ENCODE data around the gene RBM4. TPM values are rescaled to one million over a fixed set of nuclear protein-coding genes. Genes with fewer than 3 reads are reported as not detected.
"Not testable (repeated sequence)": the region's sequence is repeated elsewhere in the genome, so short reads cannot be mapped to it uniquely, and the experiment has no call there.

Gene RBM4, protein sequence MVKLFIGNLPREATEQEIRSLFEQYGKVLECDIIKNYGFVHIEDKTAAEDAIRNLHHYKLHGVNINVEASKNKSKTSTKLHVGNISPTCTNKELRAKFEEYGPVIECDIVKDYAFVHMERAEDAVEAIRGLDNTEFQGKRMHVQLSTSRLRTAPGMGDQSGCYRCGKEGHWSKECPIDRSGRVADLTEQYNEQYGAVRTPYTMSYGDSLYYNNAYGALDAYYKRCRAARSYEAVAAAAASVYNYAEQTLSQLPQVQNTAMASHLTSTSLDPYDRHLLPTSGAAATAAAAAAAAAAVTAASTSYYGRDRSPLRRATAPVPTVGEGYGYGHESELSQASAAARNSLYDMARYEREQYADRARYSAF
- total RNA-seq, result 109 and 133 TPM in 2 replicates

DNA sequence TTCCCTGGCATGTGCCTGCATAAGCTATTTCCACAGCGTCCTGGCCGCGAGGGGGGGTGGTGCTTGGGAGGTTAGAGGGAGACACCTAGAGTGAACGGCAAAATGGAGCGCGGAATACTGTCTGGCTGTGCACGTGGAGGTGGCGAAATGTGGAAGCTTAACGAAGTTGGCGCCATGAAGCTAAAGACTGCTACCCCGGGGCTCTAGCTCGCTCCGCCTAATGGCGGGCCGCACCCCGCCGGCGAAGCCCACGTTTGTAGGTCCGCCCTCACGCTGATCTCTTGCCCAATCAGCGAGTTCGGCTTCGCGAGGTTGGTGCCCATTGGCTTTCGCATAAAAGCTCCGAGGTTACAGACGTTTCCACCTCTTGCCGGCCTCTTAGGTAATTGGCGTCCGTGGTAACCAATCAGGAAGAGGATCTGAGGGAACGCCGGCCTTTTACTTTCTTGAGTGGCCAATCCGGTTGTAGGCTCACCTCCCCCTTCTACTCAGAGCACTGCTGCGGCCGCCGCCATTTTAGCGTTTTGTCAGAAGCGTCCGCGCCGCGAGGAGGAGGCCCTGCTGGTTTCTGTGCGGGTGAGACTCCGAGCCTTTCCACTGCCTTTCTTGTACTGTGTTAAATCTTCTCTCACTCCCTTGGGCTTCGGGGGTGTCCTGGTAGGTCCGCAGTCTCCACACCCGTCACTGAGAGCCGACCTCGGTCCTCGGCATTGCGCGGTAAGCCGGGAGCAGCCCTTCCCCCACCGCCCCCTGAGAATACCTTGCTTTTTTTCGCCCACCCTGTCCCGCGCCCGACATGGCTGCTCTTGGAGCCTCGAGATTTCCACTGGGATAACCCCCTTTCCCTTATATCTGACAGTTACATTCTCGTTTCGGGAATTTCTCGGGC, at the start of gene RBM4:
Gene RBM4 (plus strand): TSS at position 527 of the 889 bp plus-strand sequence. CDS start 1,009 bp downstream, outside the sequence.
- Mint-ChIP-seq H3K27me3 (no peaks in the 10 kb centered on the region), H3K4me1 (peaks cover 53% of the 10 kb centered on the region), H3K27ac (peak within 1 kb of the TSS; percentile 98), H3K9me3 (no peaks in the 10 kb centered on the region), H3K36me3 (ENCODE audit: low read depth) (peaks cover 70% of the 10 kb centered on the region), H3K4me3 (peak within 1 kb of the TSS; percentile 91)
- intact Hi-C loops (cut with micrococcal nuclease), result loop anchor here (1.0 kb wide), 3 partner anchors 22 to 45 kb away; partner anchors contain the start of genes CCDC87, CCS, RBM14 and RBM4B
- DNase-seq, result peak; percentile 99

DNA sequence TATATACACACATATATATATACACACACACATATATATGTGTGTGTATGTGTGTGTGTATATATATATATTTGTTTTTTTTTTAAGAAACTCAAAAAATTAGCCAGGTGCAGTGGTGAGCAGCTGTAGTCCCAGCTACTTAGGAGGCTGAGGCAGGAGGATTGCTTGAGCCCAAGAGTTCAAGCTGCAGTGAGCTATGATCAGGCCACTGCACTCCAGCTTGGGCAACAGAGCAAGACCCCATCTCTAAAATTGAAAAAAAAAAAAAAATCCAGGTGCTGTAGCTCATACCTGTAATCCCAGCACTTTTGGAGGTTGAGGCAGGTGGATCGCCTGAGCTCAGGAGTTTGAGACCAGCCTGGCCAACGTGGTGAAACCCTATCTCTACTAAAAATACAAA, 49.2 kb upstream of the RBM4 start:
- H3K9me3 Mint-ChIP-seq; DNase-seq; H3K4me3 Mint-ChIP-seq; H3K27me3 Mint-ChIP-seq; H3K36me3 Mint-ChIP-seq (ENCODE audit: low read depth); H3K4me1 Mint-ChIP-seq; intact Hi-C loops (cut with micrococcal nuclease); H3K27ac Mint-ChIP-seq: not testable (repeated sequence)

DNA sequence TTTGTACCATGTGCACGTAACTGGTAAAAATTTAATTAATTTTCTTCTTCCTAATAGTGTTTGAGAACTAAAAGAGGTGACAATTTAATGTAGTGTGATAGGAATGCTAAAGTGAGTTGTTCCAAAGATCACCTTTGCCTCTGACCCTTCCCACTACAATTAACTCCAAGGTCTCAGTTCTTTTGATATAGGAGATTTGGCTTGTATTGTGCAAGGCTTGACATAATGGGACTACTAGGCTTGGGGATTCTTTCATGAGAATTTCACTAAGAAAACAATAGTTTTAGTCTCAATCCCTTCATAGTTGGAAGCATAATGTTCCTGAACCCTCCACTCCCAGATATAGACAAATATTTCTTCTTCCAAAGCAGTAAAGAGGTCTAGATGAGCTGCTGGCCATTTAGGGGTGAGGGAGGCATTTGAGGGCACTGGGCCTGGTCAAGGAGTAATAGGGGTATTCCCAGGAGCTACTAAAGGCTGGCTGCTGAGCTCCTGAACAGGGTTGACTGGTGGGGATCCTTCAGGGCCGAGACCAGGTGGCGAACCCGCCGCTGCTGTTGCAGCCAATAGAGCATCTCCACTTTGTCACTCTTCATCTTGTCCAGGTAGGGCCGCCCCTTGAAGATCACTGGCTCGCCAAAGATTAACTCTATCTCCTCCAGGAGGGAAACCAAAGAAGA, 48.4 kb upstream of the RBM4 start:
- Mint-ChIP-seq H3K4me3 (no peak overlapping the region), H3K36me3 (ENCODE audit: low read depth) (peaks cover 3% of the 10 kb centered on the region), H3K27me3 (no peaks in the 10 kb centered on the region), H3K27ac (no peak overlapping the region), H3K9me3 (no peaks in the 10 kb centered on the region), H3K4me1 (peaks cover 15% of the 10 kb centered on the region)
- intact Hi-C loops (cut with micrococcal nuclease), result no loop called here
- DNase-seq, result no peak

DNA sequence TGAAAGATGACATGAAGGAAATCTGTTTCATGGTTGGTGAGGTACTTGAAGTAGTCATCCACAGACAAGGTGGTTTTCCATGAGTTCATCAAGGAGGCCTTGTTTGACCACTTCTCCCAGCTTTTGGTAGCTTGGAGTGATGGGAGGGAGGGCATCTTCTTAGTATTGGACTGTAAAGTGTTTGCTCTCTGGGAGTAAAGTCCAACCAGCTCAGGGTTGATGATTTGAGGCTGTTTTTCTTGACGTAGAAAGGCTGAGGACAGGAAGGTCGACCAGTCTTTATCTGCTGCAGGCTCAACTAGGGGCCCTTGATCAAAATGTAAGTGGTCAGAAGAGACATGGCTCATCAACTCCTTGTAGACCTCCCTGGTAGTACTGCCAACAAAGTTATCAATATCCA, 47.3 kb upstream of the RBM4 start:
- peaks cover 21% of the 10 kb centered on the region for H3K4me1 Mint-ChIP-seq
- no peak for DNase-seq
- H3K27me3 Mint-ChIP-seq, result no peaks in the 10 kb centered on the region
- H3K27ac Mint-ChIP-seq, result no peak overlapping the region
- intact Hi-C loops (cut with micrococcal nuclease), result no loop called here
- no peak overlapping the region for H3K4me3 Mint-ChIP-seq
- H3K36me3 Mint-ChIP-seq (ENCODE audit: low read depth), result peaks cover 3% of the 10 kb centered on the region
- H3K9me3 Mint-ChIP-seq, result no peaks in the 10 kb centered on the region

DNA sequence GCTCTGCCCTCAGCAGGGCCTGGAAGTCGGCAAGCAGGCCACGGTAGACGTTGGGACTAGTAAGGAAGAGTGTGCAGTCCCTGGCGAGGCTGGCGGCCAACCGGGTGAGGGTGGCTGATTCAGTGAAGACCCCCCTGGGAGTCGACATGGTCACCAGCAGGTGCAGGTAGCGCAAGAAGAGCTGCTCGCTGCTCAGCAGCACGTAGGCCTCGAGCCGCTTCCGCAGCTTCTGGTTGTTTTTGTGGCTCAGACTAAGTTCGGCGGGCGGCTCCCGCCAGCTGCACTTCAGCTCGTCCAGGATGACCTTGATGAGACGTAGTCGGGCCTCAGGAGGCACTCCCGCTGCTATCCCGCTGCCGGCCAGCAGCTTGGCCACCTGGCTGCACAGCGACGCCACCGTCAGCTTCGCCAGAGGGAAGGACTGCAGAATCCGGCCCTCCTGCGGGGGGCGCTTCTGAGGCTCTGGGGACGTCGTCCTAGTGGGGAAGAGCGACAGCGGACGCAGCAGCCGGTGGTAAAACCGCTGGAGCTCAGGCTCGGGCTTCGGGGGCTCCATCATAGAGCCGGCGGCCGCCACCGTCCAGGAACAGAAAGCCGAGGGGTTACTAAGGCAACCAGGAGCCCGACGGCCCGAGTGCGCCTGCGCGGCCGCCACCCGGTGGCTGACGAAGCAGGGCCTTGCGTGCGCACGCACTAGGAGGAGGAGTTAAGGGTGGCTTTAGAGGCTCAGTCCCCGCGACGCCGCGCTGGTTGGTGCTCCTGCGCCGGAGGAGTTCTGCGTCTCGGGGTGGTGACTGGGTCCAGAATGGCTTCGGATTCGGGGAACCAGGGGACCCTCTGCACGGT, 45.8 kb upstream of the RBM4 start, which contains the start of the genes CCDC87 and CCS:
Gene CCDC87 (minus strand): TSS at position 607 of the 846 bp plus-strand sequence. CDS start 48 bp downstream, at position 559.
Gene CCS (plus strand): TSS at position 729 of the 846 bp plus-strand sequence. CDS start 77 bp downstream, at position 806.
- intact Hi-C loops (cut with micrococcal nuclease), result loop anchor here (1.0 to 2.0 kb wide), 4 partner anchors 24 to 86 kb away; partner anchors contain the start of genes ACTN3, RBM14, RBM4 and ZDHHC24
- peaks cover 3% of the 10 kb centered on the region for H3K36me3 Mint-ChIP-seq (ENCODE audit: low read depth)
- no peaks in the 10 kb centered on the region for H3K9me3 Mint-ChIP-seq

DNA sequence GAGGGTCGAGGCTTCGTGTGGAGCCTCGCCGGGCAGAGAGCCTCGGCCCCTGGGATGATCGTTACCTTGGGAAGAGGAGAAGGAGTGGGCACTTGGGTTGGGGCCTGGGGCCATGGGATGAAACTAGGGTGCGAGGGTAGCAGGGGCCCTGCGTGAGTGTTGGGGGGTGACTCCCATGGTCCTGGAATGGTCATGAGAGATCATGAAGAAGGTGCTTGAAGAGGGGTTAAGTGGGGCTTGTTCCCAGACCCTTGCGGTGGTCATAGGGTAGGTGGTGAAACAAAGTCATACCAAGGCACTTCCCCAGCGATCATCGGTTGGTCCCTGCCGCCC, 45.2 kb upstream of the RBM4 start:
- H3K9me3 Mint-ChIP-seq, result no peaks in the 10 kb centered on the region
- H3K36me3 Mint-ChIP-seq (ENCODE audit: low read depth), result peaks cover 3% of the 10 kb centered on the region
- DNase-seq, result no peak
- peak overlapping the region; percentile 97 for H3K27ac Mint-ChIP-seq
- peak overlapping the region; percentile 99 for H3K4me3 Mint-ChIP-seq
- intact Hi-C loops (cut with micrococcal nuclease), result loop anchor here (1.0 to 2.0 kb wide), 4 partner anchors 23 to 85 kb away; partner anchors contain the start of genes ACTN3, RBM14, RBM4 and ZDHHC24
- H3K4me1 Mint-ChIP-seq, result peaks cover 21% of the 10 kb centered on the region
- no peaks in the 10 kb centered on the region for H3K27me3 Mint-ChIP-seq

More for the DNA sequence above, 45.8 kb upstream of the RBM4 start, which contains the start of the genes CCDC87 and CCS:
- H3K27ac Mint-ChIP-seq, result peak within 1 kb of the TSS; percentile 97
- peak; percentile 99 for DNase-seq
- peaks cover 21% of the 10 kb centered on the region for H3K4me1 Mint-ChIP-seq
- H3K4me3 Mint-ChIP-seq, result peak within 1 kb of the TSS; percentile 99
- H3K27me3 Mint-ChIP-seq, result no peaks in the 10 kb centered on the region

DNA sequence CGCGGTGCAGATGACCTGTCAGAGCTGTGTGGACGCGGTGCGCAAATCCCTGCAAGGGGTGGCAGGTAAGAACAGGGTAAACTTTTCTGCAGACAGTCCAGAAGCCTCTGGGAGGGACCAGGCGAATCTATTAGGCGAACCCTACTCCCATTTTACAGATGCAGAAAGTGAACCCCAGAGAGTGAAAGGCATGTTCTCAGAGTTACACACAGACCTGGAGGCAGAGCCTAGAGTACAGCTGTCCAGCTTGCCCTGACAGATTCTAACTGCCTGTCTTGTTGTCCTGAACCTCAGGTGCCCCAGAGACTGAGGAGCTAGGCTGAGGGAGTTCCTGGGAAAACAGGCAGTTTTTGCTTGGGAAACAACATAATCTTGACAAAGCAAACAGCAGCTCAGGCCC, 44.9 kb upstream of the RBM4 start:
- H3K4me3 Mint-ChIP-seq, result peak overlapping the region; percentile 99
- peaks cover 21% of the 10 kb centered on the region for H3K4me1 Mint-ChIP-seq
- intact Hi-C loops (cut with micrococcal nuclease), result loop anchor here (1.0 to 2.0 kb wide), 4 partner anchors 23 to 85 kb away; partner anchors contain the start of genes ACTN3, RBM14, RBM4 and ZDHHC24
- no peaks in the 10 kb centered on the region for H3K9me3 Mint-ChIP-seq
- H3K27me3 Mint-ChIP-seq, result no peaks in the 10 kb centered on the region
- no peak for DNase-seq
- peaks cover 3% of the 10 kb centered on the region for H3K36me3 Mint-ChIP-seq (ENCODE audit: low read depth)
- peak overlapping the region; percentile 97 for H3K27ac Mint-ChIP-seq

DNA sequence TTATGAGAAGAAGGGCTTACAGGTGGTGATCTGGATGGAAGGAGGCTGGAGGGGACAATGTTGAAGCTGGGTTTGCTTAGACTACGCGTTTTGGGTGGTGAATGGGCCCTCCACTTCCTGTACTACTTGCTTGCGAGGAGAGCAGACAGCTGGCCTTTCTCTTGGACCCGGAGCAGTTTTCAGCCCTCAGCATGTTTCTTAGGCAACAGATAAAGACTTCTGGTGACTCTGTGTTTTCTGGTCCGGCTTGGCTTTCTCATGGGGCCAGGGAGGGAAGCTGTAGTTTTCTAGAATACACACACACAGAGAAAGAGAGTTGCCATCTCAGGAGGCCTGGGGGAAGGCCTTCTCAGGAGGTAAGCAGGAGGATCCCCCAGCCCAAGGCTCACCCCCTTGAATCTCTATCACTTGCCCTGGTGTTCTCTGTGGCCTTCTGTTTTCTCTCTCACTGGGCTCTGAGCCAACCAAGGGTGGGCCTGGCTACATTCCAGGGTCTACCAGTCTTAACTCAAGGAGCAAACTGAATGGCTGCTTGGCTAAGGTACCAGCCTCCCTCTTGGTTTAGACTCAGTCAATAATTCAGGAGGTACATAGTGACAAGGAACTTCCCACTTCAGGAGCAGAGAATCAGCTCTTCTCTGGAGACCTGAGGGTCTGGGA, 43.1 kb upstream of the RBM4 start:
- no peak for DNase-seq
- Mint-ChIP-seq H3K36me3 (ENCODE audit: low read depth) (peaks cover 5% of the 10 kb centered on the region), H3K4me3 (peak overlapping the region; percentile 48), H3K27me3 (no peaks in the 10 kb centered on the region), H3K4me1 (peaks cover 21% of the 10 kb centered on the region), H3K27ac (peak overlapping the region; percentile 52), H3K9me3 (no peaks in the 10 kb centered on the region)
- intact Hi-C loops (cut with micrococcal nuclease), result no loop called here

DNA sequence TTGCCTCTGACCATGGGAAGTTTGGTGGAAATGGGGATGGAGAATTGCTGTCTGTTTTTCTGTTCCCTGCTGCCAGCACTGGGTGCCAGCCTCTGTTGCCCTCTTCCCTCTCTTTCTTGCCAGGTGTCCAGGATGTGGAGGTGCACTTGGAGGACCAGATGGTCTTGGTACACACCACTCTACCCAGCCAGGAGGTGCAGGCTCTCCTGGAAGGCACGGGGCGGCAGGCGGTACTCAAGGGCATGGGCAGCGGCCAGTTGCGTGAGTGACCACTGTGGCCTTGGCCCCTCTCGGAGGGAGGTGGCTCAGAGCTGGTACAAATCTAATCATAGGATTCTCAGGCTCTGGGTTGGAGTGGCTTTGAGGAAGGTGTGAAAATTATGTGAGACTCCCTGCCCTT, 39.5 kb upstream of the RBM4 start:
- no peak overlapping the region for H3K4me3 Mint-ChIP-seq
- intact Hi-C loops (cut with micrococcal nuclease), result no loop called here
- no peaks in the 10 kb centered on the region for H3K27me3 Mint-ChIP-seq
- no peak overlapping the region for H3K27ac Mint-ChIP-seq
- peaks cover 10% of the 10 kb centered on the region for H3K36me3 Mint-ChIP-seq (ENCODE audit: low read depth)
- no peak for DNase-seq
- H3K9me3 Mint-ChIP-seq, result no peaks in the 10 kb centered on the region
- H3K4me1 Mint-ChIP-seq, result peaks cover 12% of the 10 kb centered on the region

DNA sequence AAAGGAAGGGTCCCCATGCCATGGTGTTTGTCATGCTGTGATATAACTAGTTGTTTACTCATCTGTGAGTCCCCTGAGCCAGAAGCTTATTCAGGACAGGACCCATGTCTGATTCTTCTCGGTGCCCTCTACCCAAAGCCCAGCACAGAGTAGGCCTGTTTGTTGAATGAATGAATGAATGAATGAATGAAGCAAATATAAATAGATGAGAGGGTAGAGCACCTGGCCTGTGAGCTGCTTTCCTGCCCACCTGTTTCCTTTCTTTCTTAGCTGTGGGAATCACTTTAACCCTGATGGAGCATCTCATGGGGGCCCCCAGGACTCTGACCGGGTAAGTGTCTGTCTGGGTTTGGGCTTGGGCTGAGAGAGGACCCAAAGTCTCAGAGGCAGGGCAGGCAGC, 38.3 kb upstream of the RBM4 start:
- Mint-ChIP-seq H3K36me3 (ENCODE audit: low read depth) (peaks cover 17% of the 10 kb centered on the region), H3K27ac (no peak overlapping the region), H3K27me3 (no peaks in the 10 kb centered on the region), H3K4me3 (no peak overlapping the region), H3K9me3 (no peaks in the 10 kb centered on the region), H3K4me1 (peaks cover 6% of the 10 kb centered on the region)
- intact Hi-C loops (cut with micrococcal nuclease), result no loop called here
- DNase-seq, result no peak

DNA sequence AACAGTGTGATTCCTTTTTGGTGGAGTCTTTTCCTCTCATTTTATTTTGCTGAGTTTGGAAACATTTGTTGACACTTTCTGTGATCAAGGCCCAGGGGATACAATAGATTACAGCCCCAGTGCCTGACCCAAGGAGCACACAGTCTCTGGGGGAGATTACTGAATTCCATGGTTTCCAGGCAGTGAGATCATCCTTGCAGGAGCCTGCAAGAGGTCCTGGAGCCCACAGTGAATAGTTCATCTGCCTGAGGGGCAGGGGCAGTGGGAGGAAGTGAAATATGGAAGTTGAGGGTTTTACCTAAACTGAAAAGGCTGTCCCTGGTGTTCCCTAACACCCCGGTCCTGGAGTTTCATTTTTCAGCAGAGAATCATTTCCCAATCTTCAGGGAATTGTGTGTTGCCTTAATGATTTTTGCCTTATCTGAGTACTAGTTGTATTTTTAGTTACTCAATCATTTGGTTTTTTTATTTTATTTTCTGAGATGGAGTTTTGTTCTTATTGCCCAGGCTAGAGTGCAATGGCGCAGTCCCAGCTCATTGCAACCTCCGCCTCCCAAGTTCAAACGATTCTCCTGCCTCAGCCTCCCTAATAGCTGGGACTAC, 37.8 kb upstream of the RBM4 start:
- peaks cover under 1% of the 10 kb centered on the region for H3K4me1 Mint-ChIP-seq
- H3K27ac Mint-ChIP-seq, result no peak overlapping the region
- peaks cover 21% of the 10 kb centered on the region for H3K36me3 Mint-ChIP-seq (ENCODE audit: low read depth)
- no peak overlapping the region for H3K4me3 Mint-ChIP-seq
- no peak for DNase-seq
- H3K27me3 Mint-ChIP-seq, result no peaks in the 10 kb centered on the region
- intact Hi-C loops (cut with micrococcal nuclease), result no loop called here
- H3K9me3 Mint-ChIP-seq, result no peaks in the 10 kb centered on the region

DNA sequence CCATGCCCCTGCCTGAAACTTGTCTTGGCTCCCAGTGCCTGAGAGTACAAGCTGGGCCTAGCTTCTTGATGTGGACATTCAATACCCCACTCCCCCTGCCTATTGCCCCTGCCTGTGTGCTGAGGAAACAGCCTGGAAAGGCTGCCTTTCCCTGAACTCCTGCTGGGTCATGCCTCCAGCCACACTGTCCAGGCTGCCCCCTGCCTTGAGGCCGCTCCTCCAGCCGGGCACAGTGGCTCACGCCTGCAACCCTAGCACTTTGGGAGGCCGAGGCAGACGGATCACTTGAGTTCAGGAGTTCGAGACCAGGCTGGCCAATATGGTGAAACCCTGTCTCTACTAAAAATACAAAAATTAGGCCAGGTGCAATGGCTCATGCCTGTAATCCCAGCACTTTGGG, 35.4 kb upstream of the RBM4 start:
- Mint-ChIP-seq H3K4me1 (no peaks in the 10 kb centered on the region), H3K4me3 (no peak overlapping the region), H3K9me3 (no peaks in the 10 kb centered on the region), H3K27ac (no peak overlapping the region), H3K27me3 (no peaks in the 10 kb centered on the region), H3K36me3 (ENCODE audit: low read depth) (peaks cover 25% of the 10 kb centered on the region)
- intact Hi-C loops (cut with micrococcal nuclease), result no loop called here
- DNase-seq, result no peak

All from activated CD4-positive, alpha-beta T cell treated with anti-CD3 and anti-CD28 coated beads, Interleukin-2, amount 10 ng/mL, durations not matched to agents 24 days and 14 days (primary cell).